ENCODE measurements around the gene LRRC4C.

The LRRC4C gene

GRCh38 chr11:40391679-40392078 lies 1067.8 kb downstream of the LRRC4C start:
- Mint-ChIP-seq H3K9me3 (peaks cover 21% of the 10 kb centered on the region), H3K4me1 (no peaks in the 10 kb centered on the region), H3K4me3 (no peak overlapping the region), H3K27me3 (no peaks in the 10 kb centered on the region), H3K36me3 (ENCODE audit: insufficient read depth) (no peaks in the 10 kb centered on the region), H3K27ac (ENCODE audit: low read depth) (no peak overlapping the region)
- DNase-seq (ENCODE audit: low spot score in 2 of 2) = no peak
- no peak for ATAC-seq (replicated peaks; ENCODE audit: extremely low read depth, poor library complexity, severe bottlenecking)

- no peaks in the 10 kb centered on the region for H3K27me3 Mint-ChIP-seq
Observed at GRCh38 chr11:40388097-40388818, 1071.2 kb downstream of the LRRC4C start.

GRCh38 chr11:40387240-40387980 lies 1072.0 kb downstream of the LRRC4C start:
- no peaks in the 10 kb centered on the region for H3K36me3 Mint-ChIP-seq (ENCODE audit: insufficient read depth)
- no peaks in the 10 kb centered on the region for H3K4me1 Mint-ChIP-seq
- no peak overlapping the region for H3K27ac Mint-ChIP-seq (ENCODE audit: low read depth)
- no peak for ATAC-seq (replicated peaks; ENCODE audit: extremely low read depth, poor library complexity, severe bottlenecking)
- no peak overlapping the region for H3K4me3 Mint-ChIP-seq
- peaks cover 5% of the 10 kb centered on the region for H3K9me3 Mint-ChIP-seq
- H3K27me3 Mint-ChIP-seq = no peaks in the 10 kb centered on the region
- no peak for DNase-seq (ENCODE audit: low spot score in 2 of 2)

More at GRCh38 chr11:40388097-40388818, 1071.2 kb downstream of the LRRC4C start:
- peaks cover 5% of the 10 kb centered on the region for H3K9me3 Mint-ChIP-seq
- no peak overlapping the region for H3K27ac Mint-ChIP-seq (ENCODE audit: low read depth)
- H3K4me3 Mint-ChIP-seq = no peak overlapping the region
- no peaks in the 10 kb centered on the region for H3K4me1 Mint-ChIP-seq
- ATAC-seq (replicated peaks; ENCODE audit: extremely low read depth, poor library complexity, severe bottlenecking) = no peak
- DNase-seq (ENCODE audit: low spot score in 2 of 2) = no peak
- H3K36me3 Mint-ChIP-seq (ENCODE audit: insufficient read depth) = no peaks in the 10 kb centered on the region

GRCh38 chr11:40384991-40385390 lies 1074.5 kb downstream of the LRRC4C start:
- no peaks in the 10 kb centered on the region for H3K36me3 Mint-ChIP-seq (ENCODE audit: insufficient read depth)
- no peaks in the 10 kb centered on the region for H3K27me3 Mint-ChIP-seq
- H3K9me3 Mint-ChIP-seq = peaks cover 5% of the 10 kb centered on the region
- ATAC-seq (replicated peaks; ENCODE audit: extremely low read depth, poor library complexity, severe bottlenecking) (no peak), DNase-seq (ENCODE audit: low spot score in 2 of 2) (no peak)
- no peak overlapping the region for H3K4me3 Mint-ChIP-seq
- H3K4me1 Mint-ChIP-seq = no peaks in the 10 kb centered on the region
- no peak overlapping the region for H3K27ac Mint-ChIP-seq (ENCODE audit: low read depth)

- peaks cover 10% of the 10 kb centered on the region for H3K9me3 Mint-ChIP-seq
- no peak for ATAC-seq (replicated peaks; ENCODE audit: extremely low read depth, poor library complexity, severe bottlenecking)
- H3K27ac Mint-ChIP-seq (ENCODE audit: low read depth) = no peak overlapping the region
- no peaks in the 10 kb centered on the region for H3K27me3 Mint-ChIP-seq
- no peak for DNase-seq (ENCODE audit: low spot score in 2 of 2)
- H3K4me1 Mint-ChIP-seq = no peaks in the 10 kb centered on the region
- H3K4me3 Mint-ChIP-seq = no peak overlapping the region
- no peaks in the 10 kb centered on the region for H3K36me3 Mint-ChIP-seq (ENCODE audit: insufficient read depth)
Observed at GRCh38 chr11:40381481-40381880, 1078.0 kb downstream of the LRRC4C start.

- Mint-ChIP-seq H3K27me3 (no peaks in the 10 kb centered on the region), H3K4me3 (no peak overlapping the region), H3K27ac (ENCODE audit: low read depth) (no peak overlapping the region), H3K9me3 (peaks cover 10% of the 10 kb centered on the region), H3K4me1 (no peaks in the 10 kb centered on the region), H3K36me3 (ENCODE audit: insufficient read depth) (no peaks in the 10 kb centered on the region)
- no peak for DNase-seq (ENCODE audit: low spot score in 2 of 2)
- ATAC-seq (replicated peaks; ENCODE audit: extremely low read depth, poor library complexity, severe bottlenecking) = no peak
Observed at GRCh38 chr11:40380835-40381234, 1078.6 kb downstream of the LRRC4C start.

- H3K27ac Mint-ChIP-seq (ENCODE audit: low read depth) = no peak overlapping the region
- H3K36me3 Mint-ChIP-seq (ENCODE audit: insufficient read depth) = no peaks in the 10 kb centered on the region
- H3K4me1 Mint-ChIP-seq = no peaks in the 10 kb centered on the region
- H3K4me3 Mint-ChIP-seq = no peak overlapping the region
- ATAC-seq (replicated peaks; ENCODE audit: extremely low read depth, poor library complexity, severe bottlenecking) = no peak
- H3K27me3 Mint-ChIP-seq = no peaks in the 10 kb centered on the region
- H3K9me3 Mint-ChIP-seq = peaks cover 25% of the 10 kb centered on the region
- no peak for DNase-seq (ENCODE audit: low spot score in 2 of 2)
Observed at GRCh38 chr11:40376331-40376730, 1083.1 kb downstream of the LRRC4C start.

GRCh38 chr11:40370821-40371616 lies 1088.4 kb downstream of the LRRC4C start:
- DNase-seq (ENCODE audit: low spot score in 2 of 2) = no peak
- Mint-ChIP-seq H3K27ac (ENCODE audit: low read depth) (no peak overlapping the region), H3K9me3 (peaks cover 34% of the 10 kb centered on the region), H3K4me3 (no peak overlapping the region), H3K36me3 (ENCODE audit: insufficient read depth) (no peaks in the 10 kb centered on the region), H3K4me1 (no peaks in the 10 kb centered on the region), H3K27me3 (no peaks in the 10 kb centered on the region)
- no peak for ATAC-seq (replicated peaks; ENCODE audit: extremely low read depth, poor library complexity, severe bottlenecking)

- Mint-ChIP-seq H3K4me3 (no peak overlapping the region), H3K27me3 (no peaks in the 10 kb centered on the region), H3K9me3 (peaks cover 35% of the 10 kb centered on the region), H3K4me1 (no peaks in the 10 kb centered on the region), H3K36me3 (ENCODE audit: insufficient read depth) (no peaks in the 10 kb centered on the region), H3K27ac (ENCODE audit: low read depth) (no peak overlapping the region)
- ATAC-seq (replicated peaks; ENCODE audit: extremely low read depth, poor library complexity, severe bottlenecking) (no peak), DNase-seq (ENCODE audit: low spot score in 2 of 2) (no peak)
Observed at GRCh38 chr11:40360206-40360798, 1099.2 kb downstream of the LRRC4C start.

- ATAC-seq (replicated peaks; ENCODE audit: extremely low read depth, poor library complexity, severe bottlenecking) (no peak), DNase-seq (ENCODE audit: low spot score in 2 of 2) (no peak)
- no peak overlapping the region for H3K27ac Mint-ChIP-seq (ENCODE audit: low read depth)
- no peaks in the 10 kb centered on the region for H3K4me1 Mint-ChIP-seq
- no peaks in the 10 kb centered on the region for H3K27me3 Mint-ChIP-seq
- H3K9me3 Mint-ChIP-seq = peaks cover 42% of the 10 kb centered on the region
- H3K36me3 Mint-ChIP-seq (ENCODE audit: insufficient read depth) = no peaks in the 10 kb centered on the region
- H3K4me3 Mint-ChIP-seq = no peak overlapping the region
Observed at GRCh38 chr11:40354121-40354520, 1105.3 kb downstream of the LRRC4C start.

- no peak overlapping the region for H3K4me3 Mint-ChIP-seq
- peaks cover 21% of the 10 kb centered on the region for H3K9me3 Mint-ChIP-seq
- no peaks in the 10 kb centered on the region for H3K4me1 Mint-ChIP-seq
- peaks cover 2% of the 10 kb centered on the region for H3K36me3 Mint-ChIP-seq (ENCODE audit: insufficient read depth)
- DNase-seq (ENCODE audit: low spot score in 2 of 2) (no peak), ATAC-seq (replicated peaks; ENCODE audit: extremely low read depth, poor library complexity, severe bottlenecking) (no peak)
- no peak overlapping the region for H3K27ac Mint-ChIP-seq (ENCODE audit: low read depth)
- no peaks in the 10 kb centered on the region for H3K27me3 Mint-ChIP-seq
Observed at GRCh38 chr11:40340911-40341310, 1118.5 kb downstream of the LRRC4C start.

GRCh38 chr11:40338739-40339138 lies 1120.7 kb downstream of the LRRC4C start:
- no peaks in the 10 kb centered on the region for H3K4me1 Mint-ChIP-seq
- DNase-seq (ENCODE audit: low spot score in 2 of 2) (no peak), ATAC-seq (replicated peaks; ENCODE audit: extremely low read depth, poor library complexity, severe bottlenecking) (no peak)

More at GRCh38 chr11:40338739-40339138, 1120.7 kb downstream of the LRRC4C start:
- no peak overlapping the region for H3K27ac Mint-ChIP-seq (ENCODE audit: low read depth)
- H3K36me3 Mint-ChIP-seq (ENCODE audit: insufficient read depth) = no peaks in the 10 kb centered on the region
- peaks cover 14% of the 10 kb centered on the region for H3K9me3 Mint-ChIP-seq
- H3K27me3 Mint-ChIP-seq = no peaks in the 10 kb centered on the region
- no peak overlapping the region for H3K4me3 Mint-ChIP-seq
